A673 (cell line): ENCODE results near the gene CACNA2D3. TPM values are rescaled to one million over a fixed set of nuclear protein-coding genes. Genes with fewer than 3 reads are reported as not detected.

ENCODE experiments used
- BruUV-seq: library from RNA; stranded (reverse); fragments of 400-500 nt; replicated peaks from 2 replicates; lab custom pipeline; 2021; lab: Mats Ljungman, UMichigan
- CTCF ChIA-PET: fragments of 300-600 bp; sonication (Branson Sonifier 250); formaldehyde crosslinking; loops from one replicate; lab custom pipeline; 2022; ENCODE audit warnings: antibody characterized with exemption; lab: Charles Lee
- POLR2A ChIA-PET: fragments of 300-600 bp; sonication (Branson Sonifier 250); formaldehyde crosslinking; loops from one replicate; lab custom pipeline; 2022; ENCODE audit warnings: antibody characterized with exemption; ENCODE audit not compliant: low non-redundant PET; lab: Charles Lee
- DNase-seq: peaks from one replicate; pipeline ENCODE4 v3.0.0-alpha.2; 2015; ENCODE audit warnings: low spot score
- H3K27ac ChIP-seq: fragments of 200-600 bp; sonication (generic); 2 replicates; pipeline ENCODE4 v1.5.1; 2016; ENCODE audit warnings: mixed run types, low read depth, mild to moderate bottlenecking, mixed read lengths, antibody characterized with exemption, low read length; ENCODE audit not compliant: poor library complexity, severe bottlenecking
- H3K27me3 ChIP-seq: fragments of 200-600 bp; sonication (generic); replicated peaks from 2 replicates; pipeline ENCODE4 v1.6.1; 2017; ENCODE audit warnings: mixed run types, low read depth, mild to moderate bottlenecking, mixed read lengths, antibody characterized with exemption, low read length; ENCODE audit not compliant: insufficient read depth, poor library complexity
- H3K36me3 ChIP-seq: fragments of 200-600 bp; sonication (generic); 2 replicates; pipeline ENCODE4 v1.6.1; 2016; ENCODE audit warnings: mixed run types, mild to moderate bottlenecking, mixed read lengths, antibody characterized with exemption, low read length; ENCODE audit not compliant: insufficient read depth, poor library complexity, severe bottlenecking
- H3K4me1 ChIP-seq: fragments of 200-600 bp; sonication (generic); 2 replicates; pipeline ENCODE4 v1.6.1; 2017; ENCODE audit warnings: mixed run types, mild to moderate bottlenecking, mixed read lengths, antibody characterized with exemption, low read length; ENCODE audit not compliant: insufficient read depth, poor library complexity, severe bottlenecking
- H3K4me3 ChIP-seq: fragments of 200-600 bp; sonication (generic); 2 replicates; pipeline ENCODE4 v1.5.1; 2016; ENCODE audit warnings: low read depth, mixed run types, mild to moderate bottlenecking, mixed read lengths, low read length; ENCODE audit not compliant: poor library complexity, severe bottlenecking
- H3K9me3 ChIP-seq: fragments of 200-600 bp; sonication (generic); 2 replicates; pipeline ENCODE4 v1.6.1; 2016; ENCODE audit warnings: mixed run types, low read depth, mild to moderate bottlenecking, mixed read lengths, antibody characterized with exemption, low read length; ENCODE audit not compliant: poor library complexity, severe bottlenecking
- CTCF ChIP-seq: fragments of 300-800, 200-600 bp; sonication (generic); conservative IDR thresholded peaks from 2 replicates; pipeline ENCODE4 v1.5.1; 2017; ENCODE audit warnings: low read depth, mild to moderate bottlenecking, antibody characterized with exemption, low read length, moderate library complexity, mixed read lengths
- EZH2 ChIP-seq: fragments of 200-600 bp; sonication (generic); IDR thresholded peaks from 2 replicates; pipeline ENCODE4 v1.6.1; 2017; ENCODE audit warnings: borderline replicate concordance, low read depth, mild to moderate bottlenecking, mixed read lengths, antibody characterized with exemption, low read length; ENCODE audit not compliant: poor library complexity, severe bottlenecking
- intact Hi-C: fragments of 100-400 bp; cut with micrococcal nuclease; formaldehyde crosslinking; loops from one replicate; pipeline ENCODE4 v1.10.0; 2022; ENCODE audit not compliant: unreplicated experiment
- total RNA-seq: library from RNA; stranded (reverse); gene quantifications from 2 replicates; pipeline ENCODE4 v1.2.3, GENCODE V29; 2021

CACNA2D3 gene
- total RNA-seq, 1 experiment from 2014 or later = not detected

GRCh38 chr3:54322354-54322753, 200.0 kb downstream of the CACNA2D3 start:
- no peaks in the 10 kb centered on the region for H3K27me3 ChIP-seq
- no peak overlapping the region for H3K4me3 ChIP-seq
- TF ChIP-seq CTCF (no peak), EZH2 (no peak)
- CTCF ChIA-PET = no interaction called here
- no peak for DNase-seq
- H3K4me1 ChIP-seq = no peaks in the 10 kb centered on the region
- no peak overlapping the region for H3K27ac ChIP-seq
- no peaks in the 10 kb centered on the region for H3K36me3 ChIP-seq
- H3K9me3 ChIP-seq = no peaks in the 10 kb centered on the region
- POLR2A ChIA-PET = no interaction called here
- intact Hi-C loops = no loop called here
- BruUV-seq = no TSS peak

GRCh38 chr3:54324103-54324502, 201.8 kb downstream of the CACNA2D3 start:
- H3K4me1 ChIP-seq = no peaks in the 10 kb centered on the region
- no peaks in the 10 kb centered on the region for H3K27me3 ChIP-seq
- no TSS peak for BruUV-seq
- intact Hi-C loops = no loop called here
- no peak overlapping the region for H3K4me3 ChIP-seq
- no peaks in the 10 kb centered on the region for H3K9me3 ChIP-seq
- ChIA-PET CTCF (no interaction called here), POLR2A (no interaction called here)
- TF ChIP-seq EZH2 = no peak
- TF ChIP-seq CTCF = no peak
- no peak for DNase-seq
- no peaks in the 10 kb centered on the region for H3K36me3 ChIP-seq
- no peak overlapping the region for H3K27ac ChIP-seq

GRCh38 chr3:54326951-54327350, 204.6 kb downstream of the CACNA2D3 start:
- ChIA-PET POLR2A (no interaction called here), CTCF (no interaction called here)
- no peak for DNase-seq
- H3K9me3 ChIP-seq = no peaks in the 10 kb centered on the region
- H3K4me3 ChIP-seq = no peak overlapping the region
- no peaks in the 10 kb centered on the region for H3K4me1 ChIP-seq
- H3K27me3 ChIP-seq = no peaks in the 10 kb centered on the region
- TF ChIP-seq EZH2 (no peak), CTCF (no peak)
- no peak overlapping the region for H3K27ac ChIP-seq
- H3K36me3 ChIP-seq = no peaks in the 10 kb centered on the region
- BruUV-seq = no TSS peak
- intact Hi-C loops = no loop called here
